ENCODE measurements around the gene PDLIM5.
"Not testable (repeated sequence)": the region's sequence is repeated elsewhere in the genome, so short reads cannot be mapped to it uniquely, and the experiment has no call there.

PDLIM5 gene

DNA sequence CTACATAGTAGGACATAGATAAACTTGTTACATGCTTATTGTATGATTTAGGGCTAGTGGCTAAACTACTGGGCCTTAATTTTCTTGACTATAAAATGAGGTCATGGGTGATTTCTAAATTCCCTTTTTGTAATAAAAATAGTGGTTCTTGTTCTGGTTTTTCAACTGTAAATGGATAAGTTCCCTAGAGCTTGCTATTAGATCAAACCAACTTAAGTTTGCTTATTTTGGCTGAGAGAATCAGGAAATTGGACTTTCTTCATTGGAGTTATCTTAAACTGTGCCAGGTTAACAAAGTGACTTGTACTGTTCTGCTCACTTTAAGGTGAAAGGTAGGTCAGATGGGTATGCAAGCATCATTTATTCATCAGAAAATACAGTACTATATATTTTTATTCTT is 78.3 kb downstream of the PDLIM5 start:
- DNase-seq (ENCODE audit: low spot score), result no peak

DNA sequence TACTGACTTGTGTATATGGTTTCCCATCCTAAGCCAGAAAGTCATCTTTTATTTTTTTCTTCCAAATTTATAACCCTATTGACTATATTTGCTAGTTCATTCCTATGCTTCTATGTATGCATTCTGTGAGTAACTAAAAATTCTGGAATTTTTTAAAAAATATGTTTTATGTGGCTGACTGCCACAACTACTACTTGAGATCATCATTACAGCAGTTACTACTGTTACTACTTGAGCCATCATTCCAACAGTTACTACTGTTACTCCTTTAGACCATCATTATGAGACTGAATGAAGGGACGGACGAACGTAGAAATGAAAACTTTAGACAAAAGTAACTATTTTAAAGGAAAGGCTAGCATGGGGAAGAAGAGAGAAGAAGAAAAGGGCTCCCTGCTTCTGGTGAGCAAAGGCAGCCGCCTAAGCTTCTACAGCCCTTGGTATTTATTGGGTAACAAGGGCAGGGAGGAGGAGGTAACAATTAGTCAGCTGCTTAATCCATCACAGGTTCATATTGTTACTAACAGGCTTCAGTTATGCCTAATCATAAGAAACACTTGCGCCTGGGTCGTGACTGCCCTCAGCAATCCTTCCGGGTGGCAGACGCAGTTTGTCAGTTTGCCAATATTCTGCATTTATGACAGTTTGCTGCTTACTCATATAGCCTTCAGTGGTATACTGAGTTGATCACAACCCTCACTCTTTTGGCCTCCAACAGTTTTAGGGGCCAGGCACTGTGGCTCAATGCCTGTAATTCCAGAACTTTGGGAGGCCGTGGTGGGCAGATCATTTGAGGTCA is 80.4 kb downstream of the PDLIM5 start:
- DNase-seq (ENCODE audit: low spot score), result no peak

DNA sequence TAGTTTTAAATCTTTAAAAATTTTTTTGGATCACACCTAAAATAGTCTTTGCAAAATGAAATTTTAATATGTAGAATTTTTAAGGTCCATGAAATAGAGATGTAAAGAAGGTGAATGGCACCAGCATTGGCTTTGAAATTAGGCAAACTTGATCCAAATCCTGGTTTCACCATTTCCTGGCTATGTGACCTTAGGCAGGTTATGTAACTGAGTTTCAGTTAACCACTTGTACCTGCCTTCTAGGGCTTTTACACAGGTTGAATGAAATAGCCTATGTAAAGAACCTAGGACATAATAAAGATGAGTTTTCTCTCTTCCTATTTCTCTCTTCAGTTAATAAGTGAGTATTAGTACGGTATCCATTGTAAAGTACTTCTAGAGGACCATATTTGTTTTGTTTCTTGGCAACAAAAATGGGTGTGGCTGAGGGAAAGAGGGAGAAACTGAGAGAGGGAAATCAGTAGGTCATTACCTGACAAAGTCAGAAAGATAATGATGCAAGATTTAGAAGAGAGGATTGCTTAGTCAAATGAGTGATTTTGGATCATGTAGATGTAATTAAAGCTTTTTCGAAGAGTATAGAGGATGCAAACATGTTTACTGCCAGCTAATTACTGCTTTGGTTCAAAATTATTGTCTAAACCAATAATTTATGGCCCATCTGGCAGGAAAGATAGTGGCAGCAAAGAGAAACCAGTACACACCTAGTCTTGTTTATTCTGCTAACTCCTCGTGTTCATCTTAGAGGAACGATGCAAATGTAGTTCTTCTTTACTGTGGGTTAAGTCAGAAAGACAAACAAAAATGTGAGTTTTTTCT is 81.9 kb downstream of the PDLIM5 start:
- no peak for DNase-seq (ENCODE audit: low spot score)

DNA sequence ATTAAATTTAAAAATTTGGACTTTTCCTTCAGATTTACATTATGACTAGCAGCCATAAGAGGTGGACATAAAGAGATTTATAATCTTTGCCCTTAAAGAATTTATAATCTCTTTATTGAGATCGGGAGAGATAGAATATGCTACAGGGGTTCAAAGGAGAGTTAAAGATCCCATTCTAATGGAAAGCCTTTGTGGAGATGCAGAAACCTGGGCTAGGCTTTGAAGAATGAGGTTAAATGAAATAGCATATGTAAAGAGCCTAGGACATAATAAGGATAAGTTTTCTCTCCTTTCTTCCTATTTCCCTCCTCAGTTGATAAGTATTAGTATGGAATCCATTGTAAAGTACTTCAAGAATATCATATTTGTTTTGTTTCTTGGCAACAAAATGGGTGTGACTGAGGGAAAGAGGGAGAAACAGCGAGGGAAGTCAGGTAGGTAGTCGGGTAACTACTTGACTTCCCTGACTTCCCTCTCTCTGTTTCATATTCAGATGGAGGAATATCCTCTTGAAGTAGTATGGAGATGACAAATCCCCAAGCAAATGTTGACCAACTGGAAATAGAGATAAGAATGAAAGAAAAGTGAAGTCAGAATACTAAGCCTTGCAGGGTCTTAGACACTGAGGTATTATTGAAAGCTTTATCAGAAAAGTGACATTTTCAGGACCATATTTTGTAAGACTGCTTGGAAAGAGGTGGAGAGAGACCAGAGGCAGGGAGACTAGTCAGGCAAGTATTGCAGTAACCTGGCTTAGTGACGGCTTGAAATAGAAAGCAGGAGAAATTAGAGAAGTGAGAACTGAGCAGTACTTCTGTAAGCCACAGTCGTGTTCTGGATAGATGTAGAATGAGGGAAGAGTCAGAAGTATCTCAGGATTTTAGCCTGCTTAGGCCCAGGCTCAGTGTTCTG is 82.9 kb downstream of the PDLIM5 start:
- no peak for DNase-seq (ENCODE audit: low spot score)

DNA sequence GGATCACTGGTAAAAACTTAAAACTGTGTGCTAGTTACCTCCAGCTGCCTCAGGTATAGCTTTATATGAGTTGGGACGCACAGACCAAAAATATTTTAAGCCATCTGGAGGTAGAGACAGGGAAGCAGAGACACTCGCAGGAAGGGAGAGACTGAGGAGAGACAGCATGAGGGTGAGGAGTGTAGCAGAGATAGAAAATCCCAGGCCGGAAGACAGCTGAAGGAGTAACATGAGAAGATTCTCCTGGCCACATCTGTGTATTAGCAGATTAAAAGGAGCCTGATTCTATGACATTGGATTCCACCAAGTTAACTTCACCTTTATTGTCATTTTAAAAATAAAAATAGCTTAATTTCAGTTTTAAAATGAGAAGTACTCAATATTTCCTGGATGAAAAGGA is 84.3 kb downstream of the PDLIM5 start:
- no peak for DNase-seq (ENCODE audit: low spot score)

DNA sequence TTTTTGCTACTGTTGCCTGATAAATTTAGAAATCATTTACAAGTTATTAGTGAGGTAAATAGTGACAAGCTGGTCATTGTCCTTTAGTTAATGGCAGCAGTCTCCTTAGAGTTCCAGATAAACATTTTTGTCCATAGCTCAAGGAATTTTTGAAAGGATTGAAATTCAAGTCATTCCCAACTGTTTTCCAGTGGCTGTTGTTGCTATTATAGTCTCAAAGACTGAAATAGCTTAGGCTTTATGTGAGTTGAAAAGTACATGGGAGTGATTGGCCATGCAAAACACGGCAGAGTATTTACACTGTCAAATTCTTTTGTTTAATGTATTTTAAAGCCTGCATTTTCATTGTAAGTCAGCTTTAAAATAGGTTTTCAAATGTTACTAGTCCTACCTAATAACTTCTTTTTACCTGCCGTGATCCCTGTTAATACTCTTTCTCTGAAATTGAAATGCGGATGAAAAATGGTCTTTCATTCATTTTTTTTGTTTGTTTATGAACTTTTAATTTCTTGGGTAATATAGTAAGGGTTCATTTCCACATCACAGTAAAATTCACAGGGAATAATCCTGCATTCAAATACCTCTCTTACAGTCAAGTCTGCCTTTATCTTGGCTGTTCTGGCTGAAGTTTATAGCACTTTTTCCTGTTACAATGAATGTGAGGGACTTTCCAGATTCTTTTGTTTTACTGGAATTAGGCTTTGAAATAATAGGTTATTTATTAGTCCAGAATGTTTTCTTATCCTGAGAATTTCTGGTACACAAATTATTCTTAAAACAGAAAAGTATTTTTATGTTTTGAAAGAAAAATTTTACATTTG is 85.1 kb downstream of the PDLIM5 start:
- no peak for DNase-seq (ENCODE audit: low spot score)

DNA sequence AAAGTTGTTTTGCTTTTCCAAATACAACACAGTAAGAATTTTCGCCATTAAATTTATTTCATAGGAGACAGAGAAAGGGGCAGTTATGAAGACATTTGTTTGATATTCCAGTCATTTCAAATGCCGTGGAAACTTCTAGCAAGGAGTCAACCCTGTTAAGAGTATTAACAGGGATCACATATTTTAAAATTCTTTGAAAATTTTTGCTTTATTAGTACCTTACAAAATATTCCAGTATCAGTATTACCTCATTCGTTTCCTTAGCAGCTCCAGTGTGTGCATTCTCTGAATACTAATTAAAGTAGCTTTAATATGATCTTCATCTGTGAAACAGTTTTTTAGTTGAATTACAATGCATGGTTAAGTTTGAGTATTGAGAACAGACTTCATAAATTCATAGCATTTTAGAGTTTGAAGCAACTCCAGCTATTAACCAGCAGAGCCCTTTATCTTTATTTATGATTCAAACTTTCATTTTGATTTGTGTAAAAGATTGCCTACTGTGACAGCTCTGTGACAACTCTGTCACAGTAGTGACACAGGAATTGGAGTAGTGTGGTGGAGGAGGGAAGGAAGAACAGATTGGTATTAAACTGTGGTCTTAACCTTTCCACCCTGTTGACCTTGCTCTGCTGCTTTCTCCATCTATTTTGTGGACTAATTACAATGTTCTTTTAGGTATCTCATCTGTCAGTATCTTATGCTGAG is 86.3 kb downstream of the PDLIM5 start:
- no peak for DNase-seq (ENCODE audit: low spot score)

DNA sequence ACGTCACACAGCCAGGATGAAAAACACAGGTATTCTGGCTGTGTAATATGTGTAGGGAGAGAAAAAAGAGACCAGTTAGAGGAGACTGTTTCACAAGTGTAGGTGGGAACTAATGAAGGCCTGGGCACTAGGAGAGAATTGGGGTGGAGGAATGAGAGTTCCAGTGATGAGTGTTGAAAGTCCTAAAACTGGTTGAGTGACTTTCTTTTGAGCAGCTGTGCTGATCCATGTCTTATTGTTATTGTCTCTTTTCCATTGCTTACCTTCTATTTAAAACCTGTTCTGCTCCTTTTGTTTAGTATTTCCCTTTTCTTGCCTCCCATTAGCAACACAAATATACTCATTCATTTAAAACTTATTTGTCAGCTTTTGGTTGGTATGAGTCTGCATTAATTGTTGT is 88.7 kb downstream of the PDLIM5 start:
- DNase-seq (ENCODE audit: low spot score), result no peak

DNA sequence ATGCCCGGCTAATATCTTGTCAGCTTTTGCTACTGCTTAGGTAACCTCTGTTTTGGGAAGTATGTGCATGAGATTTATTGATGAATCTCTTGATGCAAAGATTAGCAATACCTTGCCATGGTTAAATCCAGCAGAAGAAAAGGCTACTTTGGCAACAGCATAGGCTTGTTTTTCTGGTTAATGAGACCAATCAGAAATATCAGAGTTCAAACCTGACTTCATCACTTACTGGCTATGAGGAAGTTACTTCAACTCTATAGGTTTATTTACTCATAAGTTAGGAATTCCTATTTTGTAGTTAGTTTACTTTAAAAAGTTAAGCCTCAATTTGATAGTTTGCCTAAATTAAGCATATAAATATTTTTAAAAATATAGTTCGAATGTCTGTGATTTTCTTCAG is 93.1 kb downstream of the PDLIM5 start:
- no peak for DNase-seq (ENCODE audit: low spot score)

DNA sequence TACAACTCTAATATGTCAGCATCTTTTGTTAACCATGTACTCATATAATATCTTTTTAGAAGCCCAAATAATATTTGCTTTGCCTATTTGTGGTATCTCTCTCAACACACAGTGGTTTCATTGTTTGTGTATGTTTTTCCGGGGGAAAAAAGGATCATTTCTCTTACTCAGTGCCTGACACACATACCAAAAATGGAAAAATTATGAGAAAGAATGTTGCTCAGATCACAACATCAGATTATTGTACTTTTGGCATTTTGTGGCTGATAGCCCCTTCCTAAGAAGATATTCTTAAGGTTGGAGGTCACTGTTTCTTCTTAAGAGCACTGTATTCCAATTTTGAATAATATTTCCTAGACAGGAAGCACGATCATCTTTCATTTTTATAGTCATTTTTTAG is 93.6 kb downstream of the PDLIM5 start:
- DNase-seq (ENCODE audit: low spot score), result no peak

DNA sequence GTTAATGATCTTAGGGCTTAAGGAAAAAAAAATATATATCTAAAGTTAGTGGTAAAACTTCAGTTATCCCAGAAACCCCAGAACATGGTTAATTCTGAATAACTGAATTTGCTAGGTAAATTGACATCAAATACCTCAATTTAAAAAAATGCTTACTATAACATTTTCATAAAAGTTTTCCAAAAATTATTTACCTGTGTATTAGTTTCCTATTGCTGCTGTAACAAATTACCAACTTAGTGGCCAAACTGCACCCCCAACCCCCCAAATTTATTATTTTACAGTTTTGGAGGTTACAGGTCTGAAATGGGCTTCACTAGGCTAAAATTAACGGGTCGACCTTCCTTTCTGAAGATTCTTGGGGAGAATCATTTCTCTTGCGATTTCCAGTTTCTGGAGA is 95.2 kb downstream of the PDLIM5 start:
- DNase-seq (ENCODE audit: low spot score), result no peak

DNA sequence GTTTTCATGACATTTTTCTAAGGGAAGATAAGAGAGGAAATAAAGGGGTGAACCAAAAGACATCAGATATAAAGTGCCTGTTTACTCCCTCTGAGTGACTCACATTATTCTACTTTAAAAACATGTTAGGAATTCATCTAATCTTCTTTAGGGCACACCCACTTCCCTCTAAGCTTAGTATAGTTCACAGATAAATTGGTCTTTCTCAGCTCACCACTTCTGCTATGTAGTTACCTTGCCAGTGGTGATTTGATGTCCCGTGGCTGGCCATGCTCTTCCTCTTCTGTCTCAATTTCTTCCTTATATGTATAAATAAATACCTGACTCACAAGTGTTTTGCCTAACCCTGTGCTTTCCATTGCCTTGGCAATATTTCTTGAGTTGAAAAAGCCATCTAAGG is 96.8 kb downstream of the PDLIM5 start:
- no peak for DNase-seq (ENCODE audit: low spot score)

DNA sequence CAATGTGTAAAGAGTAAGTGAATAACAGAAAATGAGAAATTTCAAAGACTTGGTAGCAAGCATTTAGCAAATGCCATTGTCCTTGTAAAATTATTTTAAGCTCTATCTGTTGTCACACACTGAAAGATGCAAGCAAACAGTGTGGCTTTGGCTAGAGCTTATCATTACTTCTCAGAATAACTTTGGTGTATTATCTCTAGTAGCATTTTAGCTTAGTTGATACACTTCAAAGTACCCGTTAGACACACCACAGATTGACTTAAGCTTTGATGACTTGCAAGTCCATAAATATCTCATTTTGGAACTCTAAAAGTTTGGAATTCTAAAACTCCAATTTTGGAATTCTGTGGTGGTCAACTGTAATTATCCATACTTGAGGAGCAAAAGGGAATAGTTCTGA is 98.6 kb downstream of the PDLIM5 start:
- no peak for DNase-seq (ENCODE audit: low spot score)

DNA sequence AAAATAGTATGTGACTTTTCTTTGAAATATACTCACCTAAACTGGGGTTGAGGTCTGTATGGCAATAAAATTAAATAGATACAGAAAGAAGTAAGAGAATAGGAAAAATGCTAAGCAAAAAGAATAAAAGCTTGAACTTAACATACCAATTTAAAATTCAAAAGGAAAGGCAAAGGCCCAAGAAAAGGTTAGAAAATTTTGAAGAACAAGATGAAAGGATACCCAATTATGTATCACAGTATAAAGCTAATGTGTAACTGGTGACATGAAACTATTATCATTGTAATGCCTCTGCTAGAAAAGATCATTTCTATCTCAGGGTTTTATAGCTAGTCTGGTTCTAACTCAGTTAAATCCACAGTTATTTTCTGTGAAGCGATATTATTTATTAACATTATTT is 99.1 kb downstream of the PDLIM5 start:
- no peak for DNase-seq (ENCODE audit: low spot score)

DNA sequence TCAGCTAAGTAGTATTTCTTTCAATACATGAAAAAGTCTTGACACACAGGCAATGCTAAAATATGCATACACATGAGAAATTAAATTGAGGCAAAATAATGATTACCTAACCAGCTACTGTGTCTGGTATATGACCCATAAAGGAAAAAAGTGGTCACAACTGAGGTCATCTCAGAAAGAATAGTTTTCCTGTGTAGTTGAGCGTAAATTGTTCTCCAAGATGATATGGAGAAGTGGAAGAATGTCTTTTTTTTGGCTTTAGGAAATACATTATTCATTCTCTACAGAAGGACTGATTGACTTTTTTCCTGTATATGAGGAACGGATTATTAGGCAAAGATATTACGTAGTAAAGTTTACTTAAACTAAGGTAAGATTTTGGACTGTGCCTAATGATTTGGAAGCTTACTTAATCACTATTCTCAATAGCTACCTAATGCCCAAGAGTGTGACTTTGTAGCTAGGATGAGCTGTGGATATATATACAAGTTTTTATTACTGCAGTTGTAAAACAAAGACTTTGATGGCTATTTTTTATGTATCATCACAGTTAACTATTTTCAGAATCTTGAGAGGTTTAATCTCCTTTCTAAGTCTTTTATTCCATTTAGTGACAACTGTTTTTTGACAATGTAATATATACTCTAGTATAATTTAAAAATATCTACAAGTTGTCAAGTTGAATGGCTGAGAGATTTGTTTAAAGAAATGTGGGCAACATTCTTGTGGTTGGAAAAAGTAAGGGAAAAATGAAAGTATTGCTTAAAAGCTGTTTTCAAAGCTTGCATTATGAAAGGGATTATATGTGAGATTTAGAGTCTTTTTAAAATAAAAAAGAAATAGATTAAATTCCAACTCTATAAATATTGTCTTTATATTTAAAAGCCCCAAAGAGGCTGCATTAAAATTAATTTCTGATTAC is 100.2 kb downstream of the PDLIM5 start:
- DNase-seq (ENCODE audit: low spot score), result no peak

DNA sequence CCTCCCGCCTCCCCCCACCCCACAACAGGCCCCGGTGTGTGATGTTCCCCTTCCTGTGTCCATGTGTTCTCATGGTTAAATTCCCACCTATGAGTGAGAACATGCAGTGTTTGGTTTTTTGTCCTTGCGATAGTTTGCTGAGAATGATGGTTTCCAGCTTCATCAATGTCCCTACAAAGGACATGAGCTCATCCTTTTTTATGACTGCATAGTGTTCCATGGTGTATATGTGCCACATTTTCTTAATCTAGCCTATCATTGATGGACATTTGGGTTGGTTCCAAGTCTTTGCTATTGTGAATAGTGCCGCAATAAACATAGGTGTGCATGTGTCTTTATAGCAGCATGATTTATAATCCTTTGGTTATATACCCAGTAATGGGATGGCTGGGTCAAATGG is 104.3 kb downstream of the PDLIM5 start:
- DNase-seq (ENCODE audit: low spot score), result not testable (repeated sequence)

DNA sequence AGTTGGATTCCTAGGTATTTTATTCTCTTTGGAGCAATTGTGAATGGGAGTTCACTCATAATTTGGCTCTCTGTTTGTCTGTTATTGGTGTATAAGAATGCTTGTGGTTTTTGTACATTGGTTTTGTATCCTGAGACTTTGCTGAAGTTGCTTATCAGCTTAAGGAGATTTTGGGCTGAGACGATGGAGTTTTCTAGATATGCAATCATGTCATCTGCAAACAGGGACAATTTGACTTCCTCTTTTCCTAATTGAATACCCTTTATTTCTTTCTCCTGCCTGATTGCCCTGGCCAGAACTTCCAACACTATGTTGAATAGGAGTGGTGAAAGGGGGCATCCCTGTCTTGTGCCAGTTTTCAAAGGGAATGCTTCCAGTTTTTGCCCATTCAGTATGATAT is 105.9 kb downstream of the PDLIM5 start:
- not testable (repeated sequence) for DNase-seq (ENCODE audit: low spot score)

DNA sequence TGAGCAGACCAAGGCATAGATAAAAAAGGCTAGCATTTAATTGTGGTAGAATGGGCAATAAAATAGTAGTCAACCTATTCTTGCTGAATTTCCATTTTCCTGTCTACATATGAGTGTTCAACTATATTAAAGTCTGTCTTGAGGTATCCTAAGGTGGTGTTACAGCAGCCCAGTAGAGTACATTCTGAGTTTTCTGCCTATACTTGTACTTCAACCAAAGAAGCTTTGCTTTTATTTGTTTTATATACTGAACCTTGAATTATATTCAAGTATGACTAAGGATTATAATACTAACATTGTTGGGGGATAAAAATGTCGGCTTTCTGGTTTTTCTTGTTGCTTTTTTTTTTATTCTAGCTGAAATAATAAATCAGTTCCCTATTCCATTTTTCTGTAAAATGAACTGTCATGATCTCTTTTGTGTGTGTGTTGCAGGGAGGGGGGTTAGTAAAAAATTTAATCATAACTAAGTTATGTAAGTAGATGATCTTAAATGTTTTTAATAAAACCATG is 106.7 kb downstream of the PDLIM5 start:
- no peak for DNase-seq (ENCODE audit: low spot score)

DNA sequence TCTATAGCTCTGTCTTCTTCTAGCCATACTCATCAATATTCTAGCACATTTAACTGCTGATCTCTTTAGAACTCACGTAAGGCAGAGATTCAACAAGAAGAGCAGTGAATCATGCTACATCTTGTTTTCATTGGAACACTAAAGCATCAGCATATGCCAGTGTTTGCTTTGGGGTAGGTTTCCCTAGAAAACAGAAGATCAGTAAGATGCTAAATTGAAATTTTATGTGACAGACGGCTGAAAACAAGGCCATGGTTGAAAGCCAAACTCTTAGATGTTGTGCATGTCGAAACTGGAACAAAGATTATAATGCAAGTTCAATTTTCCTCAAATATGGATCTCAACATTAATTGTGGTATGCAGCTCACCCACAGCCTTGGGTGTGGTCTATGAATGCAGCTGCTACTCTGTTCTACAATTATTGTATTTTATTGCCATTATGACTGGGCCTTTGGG is 107.6 kb downstream of the PDLIM5 start:
- DNase-seq (ENCODE audit: low spot score), result no peak
